HG03159 (cell line): ENCODE measurements around the gene GHSR.

Source experiments
- ATAC-seq: cut with Tn5 transposase; IDR thresholded peaks from one replicate; pipeline ENCODE4 v1.9.1; 2021; ENCODE audit warnings: mild to moderate bottlenecking, moderate library complexity; ENCODE audit not compliant: unreplicated experiment

Gene GHSR

GRCh38 chr3:172447611-172448579, at the start of gene GHSR:
TSS of gene GHSR (minus strand) at chr3:172448456. CDS start at chr3:172448413, 43 bp downstream.
- no peak for ATAC-seq

GRCh38 chr3:172490198-172490669, 42.0 kb upstream of the GHSR start:
- peak; percentile 81 for ATAC-seq

- ATAC-seq = peak; percentile 57
These were observed 29.9 kb upstream of the GHSR start for GRCh38 chr3:172478116-172478515.

- ATAC-seq = no peak
These were observed 28.1 kb upstream of the GHSR start for GRCh38 chr3:172476347-172476746.

- no peak for ATAC-seq
These were observed 27.4 kb upstream of the GHSR start for GRCh38 chr3:172475703-172476102.

GRCh38 chr3:172471903-172472302, 23.6 kb upstream of the GHSR start:
- no peak for ATAC-seq

- no peak for ATAC-seq
These were observed 22.3 kb upstream of the GHSR start for GRCh38 chr3:172470588-172470987.

- ATAC-seq = no peak
These were observed 19.0 kb upstream of the GHSR start for GRCh38 chr3:172467170-172467824.

- no peak for ATAC-seq
These were observed 18.4 kb upstream of the GHSR start for GRCh38 chr3:172466553-172467130.

- ATAC-seq = no peak
These were observed 17.0 kb upstream of the GHSR start for GRCh38 chr3:172465281-172465680.

GRCh38 chr3:172464306-172464705, 16.1 kb upstream of the GHSR start:
- ATAC-seq = no peak

GRCh38 chr3:172461530-172462138, 13.4 kb upstream of the GHSR start:
- ATAC-seq = peak; percentile 57

- no peak for ATAC-seq
These were observed 8.1 kb upstream of the GHSR start for GRCh38 chr3:172456404-172456803.

- no peak for ATAC-seq
These were observed 5.9 kb upstream of the GHSR start for GRCh38 chr3:172454180-172454579.

- ATAC-seq = no peak
These were observed 1.4 kb upstream of the GHSR start for GRCh38 chr3:172449466-172450149.

GRCh38 chr3:172448661-172449465, 607 bp upstream of the GHSR start:
- ATAC-seq = no peak

- no peak for ATAC-seq
These were observed 2.1 kb downstream of the GHSR start for GRCh38 chr3:172446198-172446597.

GRCh38 chr3:172444821-172445220, 3.4 kb downstream of the GHSR start:
- no peak for ATAC-seq

GRCh38 chr3:172442606-172443005, 5.7 kb downstream of the GHSR start:
- ATAC-seq = no peak

- ATAC-seq = no peak
These were observed 6.7 kb downstream of the GHSR start for GRCh38 chr3:172441581-172441980.
